ENCODE results near the gene RBM11.
A peak's percentile ranks its signal among the peaks of the same experiment; 100 is the strongest.

The RBM11 gene

DNA sequence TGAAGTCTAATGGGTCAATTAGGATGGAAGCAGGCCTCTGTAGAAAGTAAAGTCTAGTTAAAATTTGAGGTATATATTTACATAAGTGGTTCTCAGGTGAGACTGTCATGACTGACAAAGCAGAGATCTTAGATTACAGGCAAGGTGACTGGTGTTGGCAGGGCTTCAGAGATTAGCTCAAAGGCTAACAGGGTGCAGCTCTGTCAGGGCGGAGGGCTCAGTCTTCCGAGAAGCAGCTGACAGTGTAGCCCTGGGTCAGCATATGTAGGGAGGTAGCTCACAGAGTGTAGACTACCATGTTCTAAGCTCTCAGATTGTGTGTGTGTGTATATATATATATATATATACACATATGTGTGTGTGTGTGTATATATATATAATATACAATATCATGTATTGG, 54.7 kb downstream of the RBM11 start:
- no peaks in the 10 kb centered on the region for H3K9me3 ChIP-seq (ENCODE audit: control insufficient read depth in 2 of 2, low read length in 2 of 2)
- H3K4me3 ChIP-seq (ENCODE audit: low read length in 2 of 2): no peak overlapping the region
- H3K27ac ChIP-seq (ENCODE audit: low read length): no peak overlapping the region
- peaks cover 0 to 3% of the 10 kb centered on the region in 2 donors for H3K27me3 ChIP-seq (ENCODE audit: control insufficient read depth in 1 of 2, insufficient read depth in 2 of 2, low read length in 2 of 2)
- H3K9ac ChIP-seq (ENCODE audit: low read length in 2 of 2): no peak overlapping the region
- no peaks in the 10 kb centered on the region for H3K4me1 ChIP-seq (ENCODE audit: control insufficient read depth, insufficient read depth, low read length)
- H3K36me3 ChIP-seq (ENCODE audit: control insufficient read depth in 2 of 2, insufficient read depth in 2 of 2, low read length in 2 of 2): no peaks in the 10 kb centered on the region

DNA sequence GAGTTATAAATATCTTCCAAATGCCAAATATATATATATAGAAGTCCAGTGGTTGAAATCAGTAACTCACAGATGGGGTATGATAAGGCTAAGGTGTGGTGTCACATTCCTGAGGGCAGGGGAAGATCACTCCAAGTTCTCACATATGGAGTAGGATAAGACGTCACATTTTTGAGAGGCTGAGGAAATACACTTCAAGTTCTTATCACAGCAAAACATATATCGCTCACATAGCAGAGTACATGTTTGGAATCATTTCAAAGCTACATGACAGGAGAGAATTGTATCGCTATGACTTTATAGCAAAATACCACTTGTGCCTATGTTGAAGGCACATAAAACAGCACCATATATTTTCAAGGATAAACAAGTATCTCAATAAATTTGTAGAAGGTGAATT, 55.1 kb downstream of the RBM11 start:
- Histone ChIP-seq H3K9ac (ENCODE audit: low read length in 2 of 2) (no peak overlapping the region), H3K4me3 (ENCODE audit: low read length in 2 of 2) (no peak overlapping the region), H3K27ac (ENCODE audit: low read length) (no peak overlapping the region), H3K36me3 (ENCODE audit: control insufficient read depth in 2 of 2, insufficient read depth in 2 of 2, low read length in 2 of 2) (no peaks in the 10 kb centered on the region), H3K9me3 (ENCODE audit: control insufficient read depth in 2 of 2, low read length in 2 of 2) (no peaks in the 10 kb centered on the region), H3K27me3 (ENCODE audit: control insufficient read depth in 1 of 2, insufficient read depth in 2 of 2, low read length in 2 of 2) (peaks cover 0 to 5% of the 10 kb centered on the region in 2 donors), H3K4me1 (ENCODE audit: control insufficient read depth, insufficient read depth, low read length) (no peaks in the 10 kb centered on the region)

DNA sequence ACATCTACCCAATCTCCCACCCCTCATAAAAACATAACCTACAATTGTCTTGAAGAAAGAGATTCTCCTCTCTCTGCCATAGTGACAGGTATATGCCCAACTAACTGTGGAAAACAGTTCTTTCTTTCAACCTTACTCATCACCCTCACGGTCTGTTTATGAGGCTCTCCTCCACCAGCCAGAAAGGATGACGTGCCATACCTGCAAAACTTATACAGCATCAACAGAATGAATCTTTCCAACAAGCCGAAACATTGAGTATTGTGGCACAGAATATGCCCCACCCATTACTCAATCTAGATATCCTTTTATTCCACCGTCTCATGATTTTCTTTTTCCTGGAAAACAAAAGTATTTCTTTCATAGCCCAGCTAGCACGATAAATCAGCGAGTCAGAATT, 55.7 kb downstream of the RBM11 start:
- Histone ChIP-seq H3K9me3 (ENCODE audit: control insufficient read depth in 2 of 2, low read length in 2 of 2) (no peaks in the 10 kb centered on the region), H3K9ac (ENCODE audit: low read length in 2 of 2) (no peak overlapping the region), H3K27ac (ENCODE audit: low read length) (no peak overlapping the region), H3K36me3 (ENCODE audit: control insufficient read depth in 2 of 2, insufficient read depth in 2 of 2, low read length in 2 of 2) (no peaks in the 10 kb centered on the region), H3K27me3 (ENCODE audit: control insufficient read depth in 1 of 2, insufficient read depth in 2 of 2, low read length in 2 of 2) (peaks cover 0 to 5% of the 10 kb centered on the region in 2 donors), H3K4me1 (ENCODE audit: control insufficient read depth, insufficient read depth, low read length) (no peaks in the 10 kb centered on the region), H3K4me3 (ENCODE audit: low read length in 2 of 2) (no peak overlapping the region)

GRCh38 chr21:14273736-14274538, 58.0 kb downstream of the RBM11 start:
- no peaks in the 10 kb centered on the region for H3K36me3 ChIP-seq (ENCODE audit: control insufficient read depth in 2 of 2, insufficient read depth in 2 of 2, low read length in 2 of 2)
- H3K27me3 ChIP-seq (ENCODE audit: control insufficient read depth in 1 of 2, insufficient read depth in 2 of 2, low read length in 2 of 2): peaks cover 0 to 5% of the 10 kb centered on the region in 2 donors
- H3K9me3 ChIP-seq (ENCODE audit: control insufficient read depth in 2 of 2, low read length in 2 of 2): no peaks in the 10 kb centered on the region
- H3K4me1 ChIP-seq (ENCODE audit: control insufficient read depth, insufficient read depth, low read length): no peaks in the 10 kb centered on the region
- no peak overlapping the region for H3K9ac ChIP-seq (ENCODE audit: low read length in 2 of 2)
- H3K4me3 ChIP-seq (ENCODE audit: low read length in 2 of 2): peak overlapping the region in 1 of 2 donors; percentile 36
- H3K27ac ChIP-seq (ENCODE audit: low read length): no peak overlapping the region

- Histone ChIP-seq H3K36me3 (ENCODE audit: control insufficient read depth in 2 of 2, insufficient read depth in 2 of 2, low read length in 2 of 2) (no peaks in the 10 kb centered on the region), H3K27me3 (ENCODE audit: control insufficient read depth in 1 of 2, insufficient read depth in 2 of 2, low read length in 2 of 2) (peaks cover 0 to 6% of the 10 kb centered on the region in 2 donors), H3K27ac (ENCODE audit: low read length) (no peak overlapping the region), H3K4me3 (ENCODE audit: low read length in 2 of 2) (no peak overlapping the region), H3K9ac (ENCODE audit: low read length in 2 of 2) (no peak overlapping the region), H3K9me3 (ENCODE audit: control insufficient read depth in 2 of 2, low read length in 2 of 2) (no peaks in the 10 kb centered on the region), H3K4me1 (ENCODE audit: control insufficient read depth, insufficient read depth, low read length) (no peaks in the 10 kb centered on the region)
Measured at GRCh38 chr21:14275702-14276205, 59.8 kb downstream of the RBM11 start.
